GM19035 (cell line): ENCODE data around the gene IDH1.
"Not testable (repeated sequence)": the region's sequence is repeated elsewhere in the genome, so short reads cannot be mapped to it uniquely, and the experiment has no call there.

Experiments
- ATAC-seq: cut with Tn5 transposase; IDR thresholded peaks from one replicate; pipeline ENCODE4 v1.9.1; 2021; ENCODE audit not compliant: unreplicated experiment

Gene IDH1

GRCh38 chr2:208222351-208222750, 32.5 kb downstream of the IDH1 start:
- ATAC-seq = no peak

GRCh38 chr2:208221873-208222272, 33.0 kb downstream of the IDH1 start:
- ATAC-seq = not testable (repeated sequence)

GRCh38 chr2:208210688-208211451, 44.0 kb downstream of the IDH1 start:
- ATAC-seq = no peak

GRCh38 chr2:208208335-208209085, 46.4 kb downstream of the IDH1 start:
- no peak for ATAC-seq

- no peak for ATAC-seq
These were observed 47.1 kb downstream of the IDH1 start for GRCh38 chr2:208207769-208208168.

GRCh38 chr2:208204166-208204565, 50.7 kb downstream of the IDH1 start:
- ATAC-seq = no peak

- no peak for ATAC-seq
These were observed 59.3 kb downstream of the IDH1 start for GRCh38 chr2:208195531-208195930.

- no peak for ATAC-seq
These were observed 62.1 kb downstream of the IDH1 start for GRCh38 chr2:208192611-208193236.

GRCh38 chr2:208189810-208190503, 64.9 kb downstream of the IDH1 start, which contains the start of gene C2orf80:
TSS of gene C2orf80 (minus strand) at chr2:208190030. CDS start at chr2:208186986, 3,044 bp downstream.
- no peak for ATAC-seq

- no peak for ATAC-seq
These were observed 65.6 kb downstream of the IDH1 start for GRCh38 chr2:208189069-208189809.

GRCh38 chr2:208186893-208187292, 68.0 kb downstream of the IDH1 start:
- ATAC-seq = no peak

GRCh38 chr2:208186465-208186864, 68.4 kb downstream of the IDH1 start:
- ATAC-seq = no peak
